Measurements from ENCODE around the gene ANGEL1. TPM values are rescaled to one million over a fixed set of nuclear protein-coding genes. Genes with fewer than 3 reads are reported as not detected.

The ANGEL1 gene
- total RNA-seq, 4 donors from 2014 or later, result 10.9 to 23.8 (median 17.4) TPM

- TF ChIP-seq CTCF (IDR thresholded peaks at IDR 0.05; ENCODE audit: low read depth), result no peak
Measured at GRCh38 chr14:76761136-76761959, 51.3 kb downstream of the ANGEL1 start, which contains the start of gene VASH1. TSS of gene VASH1 (plus strand) at chr14:76761468. CDS start at chr14:76762822, 1,354 bp downstream.

GRCh38 chr14:76760331-76761135 lies 52.1 kb downstream of the ANGEL1 start:
- no peak for TF ChIP-seq CTCF (IDR thresholded peaks at IDR 0.05; ENCODE audit: low read depth)

- no peak for TF ChIP-seq CTCF (IDR thresholded peaks at IDR 0.05; ENCODE audit: low read depth)
Measured at GRCh38 chr14:76759589-76759988, 53.1 kb downstream of the ANGEL1 start.

- TF ChIP-seq CTCF (IDR thresholded peaks at IDR 0.05; ENCODE audit: low read depth), result no peak
Measured at GRCh38 chr14:76756371-76756750, 56.3 kb downstream of the ANGEL1 start.

GRCh38 chr14:76755610-76756370 lies 56.9 kb downstream of the ANGEL1 start:
- no peak for TF ChIP-seq CTCF (IDR thresholded peaks at IDR 0.05; ENCODE audit: low read depth)

- no peak for TF ChIP-seq CTCF (IDR thresholded peaks at IDR 0.05; ENCODE audit: low read depth)
Measured at GRCh38 chr14:76754586-76754985, 58.1 kb downstream of the ANGEL1 start.

Data from subcutaneous adipose tissue (tissue), 4 donors.